GM21367 (cell line): Measurements from ENCODE around the gene JMJD4.
A peak's percentile ranks its signal among the peaks of the same experiment; 100 is the strongest.

Experiments used
- ATAC-seq: cut with Tn5 transposase; IDR thresholded peaks from one replicate; pipeline ENCODE4 v1.9.1; 2021; ENCODE audit not compliant: unreplicated experiment

The JMJD4 gene

GRCh38 chr1:227753999-227754711 lies 19.1 kb upstream of the JMJD4 start:
- no peak for ATAC-seq

- ATAC-seq, result no peak
Measured at GRCh38 chr1:227749916-227750710, 15.0 kb upstream of the JMJD4 start.

GRCh38 chr1:227749225-227749624 lies 14.1 kb upstream of the JMJD4 start:
- no peak for ATAC-seq

- no peak for ATAC-seq
Measured at GRCh38 chr1:227748496-227749182, 13.5 kb upstream of the JMJD4 start.

GRCh38 chr1:227747948-227748495 lies 12.9 kb upstream of the JMJD4 start:
- no peak for ATAC-seq

- ATAC-seq, result no peak
Measured at GRCh38 chr1:227747382-227747781, 12.3 kb upstream of the JMJD4 start.

GRCh38 chr1:227746676-227747075 lies 11.6 kb upstream of the JMJD4 start:
- ATAC-seq, result no peak

- ATAC-seq, result no peak
Measured at GRCh38 chr1:227745568-227746265, 10.6 kb upstream of the JMJD4 start.

GRCh38 chr1:227744668-227745067 lies 9.6 kb upstream of the JMJD4 start:
- no peak for ATAC-seq

- no peak for ATAC-seq
Measured at GRCh38 chr1:227742738-227743715, 7.9 kb upstream of the JMJD4 start.

- ATAC-seq, result no peak
Measured at GRCh38 chr1:227741166-227741870, 6.2 kb upstream of the JMJD4 start.

- no peak for ATAC-seq
Measured at GRCh38 chr1:227740401-227740960, 5.4 kb upstream of the JMJD4 start.

GRCh38 chr1:227739636-227740035 lies 4.5 kb upstream of the JMJD4 start:
- ATAC-seq, result no peak

GRCh38 chr1:227738820-227739219 lies 3.7 kb upstream of the JMJD4 start:
- no peak for ATAC-seq

GRCh38 chr1:227736814-227737432 lies 1.8 kb upstream of the JMJD4 start:
- no peak for ATAC-seq

- peak; percentile 30 for ATAC-seq
Measured at GRCh38 chr1:227735539-227736285, 610 bp upstream of the JMJD4 start.

GRCh38 chr1:227734546-227734855 lies 601 bp downstream of the JMJD4 start:
- ATAC-seq, result peak; percentile 6
